ENCODE data around the gene PPP1R8.
"Not testable (repeated sequence)": the region's sequence is repeated elsewhere in the genome, so short reads cannot be mapped to it uniquely, and the experiment has no call there.

The PPP1R8 gene

GRCh38 chr1:27795601-27796000 lies 35.0 kb upstream of the PPP1R8 start:
- Histone ChIP-seq H3K4me2 (ENCODE audit: low read length) (no peak overlapping the region), H3K9me2 (ENCODE audit: low read depth, low read length) (no peaks in the 10 kb centered on the region), H2AFZ (ENCODE audit: low read length) (no peak overlapping the region), H3F3A (ENCODE audit: insufficient read depth, low read length) (no peaks in the 10 kb centered on the region), H3K4me1 (ENCODE audit: insufficient read depth, low read length, severe bottlenecking) (no peaks in the 10 kb centered on the region), H3K9me3 (ENCODE audit: low read length) (no peaks in the 10 kb centered on the region), H3K9ac (ENCODE audit: low read length) (no peak overlapping the region), H3K27ac (ENCODE audit: low read depth, low read length, poor library complexity, severe bottlenecking) (no peak overlapping the region), H4K20me1 (ENCODE audit: insufficient read depth, low read length) (no peaks in the 10 kb centered on the region), H3K79me2 (ENCODE audit: insufficient read depth, low read length) (no peaks in the 10 kb centered on the region), H3K27me3 (ENCODE audit: insufficient read depth, low read length) (no peaks in the 10 kb centered on the region), H3K36me3 (ENCODE audit: insufficient read depth, low read length) (peaks cover 66% of the 10 kb centered on the region), H3K4me3 (ENCODE audit: low read depth, low read length, poor library complexity, severe bottlenecking) (no peak overlapping the region)
- no peak for TF ChIP-seq CTCF (IDR thresholded peaks at IDR 0.05; ENCODE audit: low read length)
- TF ChIP-seq EZH2 (IDR thresholded peaks at IDR 0.05; ENCODE audit: borderline replicate concordance, low read length), result no peak

- Histone ChIP-seq H3K36me3 (ENCODE audit: insufficient read depth, low read length) (peaks cover 65% of the 10 kb centered on the region), H3K4me3 (ENCODE audit: low read depth, low read length, poor library complexity, severe bottlenecking) (no peak overlapping the region), H3K27ac (ENCODE audit: low read depth, low read length, poor library complexity, severe bottlenecking) (no peak overlapping the region), H2AFZ (ENCODE audit: low read length) (no peak overlapping the region), H3K79me2 (ENCODE audit: insufficient read depth, low read length) (no peaks in the 10 kb centered on the region), H3F3A (ENCODE audit: insufficient read depth, low read length) (no peaks in the 10 kb centered on the region), H3K4me1 (ENCODE audit: insufficient read depth, low read length, severe bottlenecking) (no peaks in the 10 kb centered on the region), H3K4me2 (ENCODE audit: low read length) (no peak overlapping the region), H4K20me1 (ENCODE audit: insufficient read depth, low read length) (no peaks in the 10 kb centered on the region), H3K9me2 (ENCODE audit: low read depth, low read length) (no peaks in the 10 kb centered on the region), H3K9me3 (ENCODE audit: low read length) (no peaks in the 10 kb centered on the region), H3K27me3 (ENCODE audit: insufficient read depth, low read length) (no peaks in the 10 kb centered on the region), H3K9ac (ENCODE audit: low read length) (no peak overlapping the region)
- TF ChIP-seq EZH2 (IDR thresholded peaks at IDR 0.05; ENCODE audit: borderline replicate concordance, low read length), result no peak
Measured at GRCh38 chr1:27804791-27805190, 25.8 kb upstream of the PPP1R8 start.

DNA sequence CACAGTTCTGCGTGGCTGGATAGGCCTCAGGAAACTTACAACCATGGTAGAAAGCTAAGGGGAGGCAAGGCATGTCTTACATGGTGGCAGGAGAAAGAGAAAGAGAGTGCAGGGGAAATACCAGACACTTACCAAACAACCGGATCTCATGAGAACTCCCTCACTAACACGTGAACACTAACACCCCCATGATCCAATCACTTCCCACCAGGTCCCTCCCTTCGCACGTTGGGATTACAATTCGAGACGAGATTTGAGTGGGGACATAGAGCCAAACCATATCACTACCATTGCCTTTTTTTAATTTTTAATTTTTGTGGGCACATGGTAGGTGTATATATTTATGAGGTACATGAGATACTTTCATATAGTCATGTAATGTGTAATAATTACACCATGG lies 23.8 kb upstream of the PPP1R8 start:
- H3K79me2 ChIP-seq (ENCODE audit: insufficient read depth, low read length), result no peaks in the 10 kb centered on the region
- H3F3A ChIP-seq (ENCODE audit: insufficient read depth, low read length), result no peaks in the 10 kb centered on the region
- H3K27ac ChIP-seq (ENCODE audit: low read depth, low read length, poor library complexity, severe bottlenecking), result no peak overlapping the region
- no peak for TF ChIP-seq CTCF (IDR thresholded peaks at IDR 0.05; ENCODE audit: low read length)
- no peak for TF ChIP-seq EZH2 (IDR thresholded peaks at IDR 0.05; ENCODE audit: borderline replicate concordance, low read length)
- H3K9me3 ChIP-seq (ENCODE audit: low read length), result no peaks in the 10 kb centered on the region
- no peak overlapping the region for H3K4me3 ChIP-seq (ENCODE audit: low read depth, low read length, poor library complexity, severe bottlenecking)
- no peak overlapping the region for H2AFZ ChIP-seq (ENCODE audit: low read length)
- H3K4me2 ChIP-seq (ENCODE audit: low read length), result no peak overlapping the region
- no peaks in the 10 kb centered on the region for H3K9me2 ChIP-seq (ENCODE audit: low read depth, low read length)
- H3K36me3 ChIP-seq (ENCODE audit: insufficient read depth, low read length), result peaks cover 46% of the 10 kb centered on the region
- no peaks in the 10 kb centered on the region for H3K4me1 ChIP-seq (ENCODE audit: insufficient read depth, low read length, severe bottlenecking)
- H4K20me1 ChIP-seq (ENCODE audit: insufficient read depth, low read length), result no peaks in the 10 kb centered on the region
- H3K27me3 ChIP-seq (ENCODE audit: insufficient read depth, low read length), result no peaks in the 10 kb centered on the region
- H3K9ac ChIP-seq (ENCODE audit: low read length), result no peak overlapping the region

GRCh38 chr1:27807385-27807784 lies 23.2 kb upstream of the PPP1R8 start:
- H2AFZ ChIP-seq (ENCODE audit: low read length), result no peak overlapping the region
- TF ChIP-seq EZH2 (IDR thresholded peaks at IDR 0.05; ENCODE audit: borderline replicate concordance, low read length) (no peak), CTCF (IDR thresholded peaks at IDR 0.05; ENCODE audit: low read length) (no peak)
- H4K20me1 ChIP-seq (ENCODE audit: insufficient read depth, low read length), result no peaks in the 10 kb centered on the region
- H3K9ac ChIP-seq (ENCODE audit: low read length), result no peak overlapping the region
- H3K4me3 ChIP-seq (ENCODE audit: low read depth, low read length, poor library complexity, severe bottlenecking), result no peak overlapping the region
- no peaks in the 10 kb centered on the region for H3K4me1 ChIP-seq (ENCODE audit: insufficient read depth, low read length, severe bottlenecking)
- H3F3A ChIP-seq (ENCODE audit: insufficient read depth, low read length), result no peaks in the 10 kb centered on the region
- no peak overlapping the region for H3K4me2 ChIP-seq (ENCODE audit: low read length)
- no peaks in the 10 kb centered on the region for H3K9me2 ChIP-seq (ENCODE audit: low read depth, low read length)
- peaks cover 40% of the 10 kb centered on the region for H3K36me3 ChIP-seq (ENCODE audit: insufficient read depth, low read length)
- no peaks in the 10 kb centered on the region for H3K27me3 ChIP-seq (ENCODE audit: insufficient read depth, low read length)
- H3K79me2 ChIP-seq (ENCODE audit: insufficient read depth, low read length), result no peaks in the 10 kb centered on the region
- H3K9me3 ChIP-seq (ENCODE audit: low read length), result no peaks in the 10 kb centered on the region
- H3K27ac ChIP-seq (ENCODE audit: low read depth, low read length, poor library complexity, severe bottlenecking), result no peak overlapping the region

DNA sequence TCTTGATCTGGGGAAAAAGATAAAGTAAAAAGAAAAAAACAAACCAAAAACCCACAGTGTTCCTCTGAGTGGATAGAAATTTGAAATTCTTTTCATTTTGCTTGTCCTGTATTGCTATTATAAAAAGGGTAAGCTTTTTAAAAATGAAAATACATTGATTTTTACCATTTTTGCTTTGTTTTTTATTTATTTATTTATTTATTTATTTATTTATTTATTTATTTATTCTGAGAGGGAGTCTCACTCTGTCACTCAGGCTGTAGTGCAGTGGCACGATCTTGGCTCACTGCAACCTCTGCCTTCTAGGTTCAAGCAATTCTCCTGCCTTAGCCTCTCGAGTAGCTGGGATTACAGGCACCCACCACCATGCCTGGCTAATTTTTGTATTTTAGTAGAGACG lies 22.5 kb upstream of the PPP1R8 start:
- not testable (repeated sequence) for H3K79me2 ChIP-seq (ENCODE audit: insufficient read depth, low read length); H3K27me3 ChIP-seq (ENCODE audit: insufficient read depth, low read length); H4K20me1 ChIP-seq (ENCODE audit: insufficient read depth, low read length); H2AFZ ChIP-seq (ENCODE audit: low read length); H3K9ac ChIP-seq (ENCODE audit: low read length); H3K9me2 ChIP-seq (ENCODE audit: low read depth, low read length); H3K4me2 ChIP-seq (ENCODE audit: low read length); H3K4me1 ChIP-seq (ENCODE audit: insufficient read depth, low read length, severe bottlenecking); H3K4me3 ChIP-seq (ENCODE audit: low read depth, low read length, poor library complexity, severe bottlenecking); H3F3A ChIP-seq (ENCODE audit: insufficient read depth, low read length); H3K9me3 ChIP-seq (ENCODE audit: low read length); H3K27ac ChIP-seq (ENCODE audit: low read depth, low read length, poor library complexity, severe bottlenecking)
- peaks cover 38% of the 10 kb centered on the region for H3K36me3 ChIP-seq (ENCODE audit: insufficient read depth, low read length)
